IPS-18a (cell line): ENCODE data around the gene JCAD.

Experiments
- H3K27ac ChIP-seq: one replicate; pipeline ENCODE4 v1.5.1; 2013; ENCODE audit warnings: low read length
- H3K27me3 ChIP-seq: one replicate; pipeline ENCODE4 v1.6.1; 2013; ENCODE audit warnings: mild to moderate bottlenecking, low read length; ENCODE audit not compliant: control insufficient read depth, insufficient read depth
- H3K36me3 ChIP-seq: one replicate; pipeline ENCODE4 v1.6.1; 2013; ENCODE audit warnings: low read depth, low read length; ENCODE audit not compliant: control insufficient read depth
- H3K4me1 ChIP-seq: one replicate; pipeline ENCODE4 v1.6.1; 2013; ENCODE audit warnings: low read depth, low read length; ENCODE audit not compliant: control insufficient read depth
- H3K4me3 ChIP-seq: one replicate; pipeline ENCODE4 v1.5.1; 2013; ENCODE audit warnings: low read length
- H3K9ac ChIP-seq: one replicate; pipeline ENCODE4 v1.6.1; 2013; ENCODE audit warnings: mild to moderate bottlenecking, low read length, moderate library complexity
- H3K9me3 ChIP-seq: one replicate; pipeline ENCODE4 v1.6.1; 2013; ENCODE audit warnings: low read depth, low read length; ENCODE audit not compliant: control insufficient read depth

The JCAD gene

GRCh38 chr10:30055226-30055662, 4.1 kb downstream of the JCAD start:
- H3K9ac ChIP-seq, result no peak overlapping the region
- no peak overlapping the region for H3K27ac ChIP-seq
- H3K27me3 ChIP-seq, result peaks cover 28% of the 10 kb centered on the region
- H3K4me3 ChIP-seq, result no peak overlapping the region
- H3K36me3 ChIP-seq, result no peaks in the 10 kb centered on the region
- H3K4me1 ChIP-seq, result peaks cover 19% of the 10 kb centered on the region
- no peaks in the 10 kb centered on the region for H3K9me3 ChIP-seq

- no peak overlapping the region for H3K4me3 ChIP-seq
- no peaks in the 10 kb centered on the region for H3K36me3 ChIP-seq
- no peak overlapping the region for H3K9ac ChIP-seq
- peaks cover 19% of the 10 kb centered on the region for H3K4me1 ChIP-seq
- no peaks in the 10 kb centered on the region for H3K9me3 ChIP-seq
- no peak overlapping the region for H3K27ac ChIP-seq
- H3K27me3 ChIP-seq, result no peaks in the 10 kb centered on the region
Observed at GRCh38 chr10:30052062-30052461, 7.3 kb downstream of the JCAD start.

GRCh38 chr10:30051220-30051619, 8.2 kb downstream of the JCAD start:
- Histone ChIP-seq H3K27me3 (no peaks in the 10 kb centered on the region), H3K36me3 (no peaks in the 10 kb centered on the region), H3K4me3 (no peak overlapping the region), H3K4me1 (peaks cover 10% of the 10 kb centered on the region), H3K9me3 (no peaks in the 10 kb centered on the region), H3K9ac (no peak overlapping the region), H3K27ac (no peak overlapping the region)

- peaks cover 4% of the 10 kb centered on the region for H3K4me1 ChIP-seq
- H3K27ac ChIP-seq, result no peak overlapping the region
- no peak overlapping the region for H3K9ac ChIP-seq
- H3K27me3 ChIP-seq, result no peaks in the 10 kb centered on the region
- H3K36me3 ChIP-seq, result no peaks in the 10 kb centered on the region
- H3K9me3 ChIP-seq, result no peaks in the 10 kb centered on the region
- H3K4me3 ChIP-seq, result no peak overlapping the region
Observed at GRCh38 chr10:30050411-30050810, 9.0 kb downstream of the JCAD start.

GRCh38 chr10:30048768-30049517, 10.4 kb downstream of the JCAD start:
- Histone ChIP-seq H3K9ac (no peak overlapping the region), H3K4me1 (peaks cover 4% of the 10 kb centered on the region), H3K9me3 (no peaks in the 10 kb centered on the region), H3K27ac (no peak overlapping the region), H3K27me3 (no peaks in the 10 kb centered on the region), H3K4me3 (no peak overlapping the region), H3K36me3 (no peaks in the 10 kb centered on the region)

GRCh38 chr10:30047924-30048531, 11.4 kb downstream of the JCAD start:
- Histone ChIP-seq H3K9ac (no peak overlapping the region), H3K9me3 (no peaks in the 10 kb centered on the region), H3K27ac (no peak overlapping the region), H3K36me3 (no peaks in the 10 kb centered on the region), H3K4me1 (peaks cover 4% of the 10 kb centered on the region), H3K27me3 (no peaks in the 10 kb centered on the region), H3K4me3 (no peak overlapping the region)

- Histone ChIP-seq H3K4me1 (peaks cover 4% of the 10 kb centered on the region), H3K9me3 (no peaks in the 10 kb centered on the region), H3K9ac (no peak overlapping the region), H3K27me3 (no peaks in the 10 kb centered on the region), H3K27ac (no peak overlapping the region), H3K36me3 (no peaks in the 10 kb centered on the region), H3K4me3 (no peak overlapping the region)
Observed at GRCh38 chr10:30047430-30047829, 12.0 kb downstream of the JCAD start.

GRCh38 chr10:30046476-30046875, 12.9 kb downstream of the JCAD start:
- Histone ChIP-seq H3K27ac (no peak overlapping the region), H3K27me3 (no peaks in the 10 kb centered on the region), H3K4me3 (no peak overlapping the region), H3K36me3 (no peaks in the 10 kb centered on the region), H3K9me3 (no peaks in the 10 kb centered on the region), H3K4me1 (peaks cover 4% of the 10 kb centered on the region), H3K9ac (no peak overlapping the region)

- peaks cover 4% of the 10 kb centered on the region for H3K4me1 ChIP-seq
- H3K9me3 ChIP-seq, result no peaks in the 10 kb centered on the region
- no peaks in the 10 kb centered on the region for H3K27me3 ChIP-seq
- no peak overlapping the region for H3K9ac ChIP-seq
- no peak overlapping the region for H3K4me3 ChIP-seq
- H3K27ac ChIP-seq, result no peak overlapping the region
- no peaks in the 10 kb centered on the region for H3K36me3 ChIP-seq
Observed at GRCh38 chr10:30045961-30046360, 13.4 kb downstream of the JCAD start.

GRCh38 chr10:30043476-30044270, 15.7 kb downstream of the JCAD start:
- H3K9ac ChIP-seq, result no peak overlapping the region
- no peaks in the 10 kb centered on the region for H3K9me3 ChIP-seq
- H3K4me3 ChIP-seq, result no peak overlapping the region
- no peak overlapping the region for H3K27ac ChIP-seq
- H3K36me3 ChIP-seq, result no peaks in the 10 kb centered on the region
- no peaks in the 10 kb centered on the region for H3K4me1 ChIP-seq
- H3K27me3 ChIP-seq, result no peaks in the 10 kb centered on the region

GRCh38 chr10:30042820-30043219, 16.6 kb downstream of the JCAD start:
- no peak overlapping the region for H3K27ac ChIP-seq
- H3K9ac ChIP-seq, result no peak overlapping the region
- H3K36me3 ChIP-seq, result no peaks in the 10 kb centered on the region
- no peaks in the 10 kb centered on the region for H3K9me3 ChIP-seq
- H3K27me3 ChIP-seq, result no peaks in the 10 kb centered on the region
- H3K4me3 ChIP-seq, result no peak overlapping the region
- H3K4me1 ChIP-seq, result no peaks in the 10 kb centered on the region
